GM18502 (cell line): Measurements from ENCODE around the gene SEPSECS.

Experiments
- ATAC-seq: cut with Tn5 transposase; IDR thresholded peaks from one replicate; pipeline ENCODE4 v1.9.1; 2021; ENCODE audit warnings: mild to moderate bottlenecking; ENCODE audit not compliant: unreplicated experiment, poor library complexity

Gene SEPSECS

GRCh38 chr4:25112366-25112994, 47.8 kb downstream of the SEPSECS start:
- ATAC-seq = no peak

GRCh38 chr4:25111648-25112196, 48.5 kb downstream of the SEPSECS start:
- no peak for ATAC-seq

- ATAC-seq = no peak
Observed at GRCh38 chr4:25110527-25111329, 49.5 kb downstream of the SEPSECS start.

- ATAC-seq = no peak
Observed at GRCh38 chr4:25109511-25109910, 50.7 kb downstream of the SEPSECS start.

- no peak for ATAC-seq
Observed at GRCh38 chr4:25108556-25108955, 51.7 kb downstream of the SEPSECS start.

GRCh38 chr4:25107827-25108516, 52.3 kb downstream of the SEPSECS start:
- no peak for ATAC-seq

GRCh38 chr4:25106363-25107151, 53.7 kb downstream of the SEPSECS start:
- no peak for ATAC-seq

- ATAC-seq = no peak
Observed at GRCh38 chr4:25104591-25104990, 55.7 kb downstream of the SEPSECS start.

GRCh38 chr4:25103418-25103817, 56.8 kb downstream of the SEPSECS start:
- ATAC-seq = no peak

GRCh38 chr4:25101836-25102235, 58.4 kb downstream of the SEPSECS start:
- no peak for ATAC-seq

- ATAC-seq = no peak
Observed at GRCh38 chr4:25100710-25101109, 59.5 kb downstream of the SEPSECS start.

GRCh38 chr4:25100021-25100555, 60.2 kb downstream of the SEPSECS start:
- no peak for ATAC-seq

- ATAC-seq = no peak
Observed at GRCh38 chr4:25098964-25099891, 61.0 kb downstream of the SEPSECS start.

- ATAC-seq = no peak
Observed at GRCh38 chr4:25096981-25097443, 63.2 kb downstream of the SEPSECS start.

GRCh38 chr4:25096251-25096980, 63.8 kb downstream of the SEPSECS start:
- ATAC-seq = no peak

GRCh38 chr4:25095837-25096236, 64.4 kb downstream of the SEPSECS start:
- no peak for ATAC-seq

GRCh38 chr4:25092139-25092538, 68.1 kb downstream of the SEPSECS start:
- no peak for ATAC-seq

GRCh38 chr4:25090516-25090915, 69.7 kb downstream of the SEPSECS start:
- ATAC-seq = no peak
